SK-MEL-5 (cell line): ENCODE results near the gene TXNDC5. TPM values are rescaled to one million over a fixed set of nuclear protein-coding genes. Genes with fewer than 3 reads are reported as not detected.

Experiments used
- DNase-seq: peaks from one replicate; pipeline ENCODE4 v3.0.0-alpha.2; 2016; ENCODE audit warnings: low read depth, low spot score
- in situ Hi-C: cut with HindIII; loops from 2 replicates; pipeline ENCODE4 v1.10.0; 2016; ENCODE audit warnings: low sequenced_read_pairs, high pct_unique_total_duplicates, low pct_unique_long_range_greater_than_20kb
- total RNA-seq: library from RNA; depleted of rRNA; stranded (reverse); fragments of >200 nt; shearing (Covaris generic); gene quantifications from 2 replicates; pipeline ENCODE4 v1.2.3, GENCODE V29; 2014; rRNA removed

TXNDC5 gene
- total RNA-seq, 1 experiment from 2014 or later = 709 TPM

DNA sequence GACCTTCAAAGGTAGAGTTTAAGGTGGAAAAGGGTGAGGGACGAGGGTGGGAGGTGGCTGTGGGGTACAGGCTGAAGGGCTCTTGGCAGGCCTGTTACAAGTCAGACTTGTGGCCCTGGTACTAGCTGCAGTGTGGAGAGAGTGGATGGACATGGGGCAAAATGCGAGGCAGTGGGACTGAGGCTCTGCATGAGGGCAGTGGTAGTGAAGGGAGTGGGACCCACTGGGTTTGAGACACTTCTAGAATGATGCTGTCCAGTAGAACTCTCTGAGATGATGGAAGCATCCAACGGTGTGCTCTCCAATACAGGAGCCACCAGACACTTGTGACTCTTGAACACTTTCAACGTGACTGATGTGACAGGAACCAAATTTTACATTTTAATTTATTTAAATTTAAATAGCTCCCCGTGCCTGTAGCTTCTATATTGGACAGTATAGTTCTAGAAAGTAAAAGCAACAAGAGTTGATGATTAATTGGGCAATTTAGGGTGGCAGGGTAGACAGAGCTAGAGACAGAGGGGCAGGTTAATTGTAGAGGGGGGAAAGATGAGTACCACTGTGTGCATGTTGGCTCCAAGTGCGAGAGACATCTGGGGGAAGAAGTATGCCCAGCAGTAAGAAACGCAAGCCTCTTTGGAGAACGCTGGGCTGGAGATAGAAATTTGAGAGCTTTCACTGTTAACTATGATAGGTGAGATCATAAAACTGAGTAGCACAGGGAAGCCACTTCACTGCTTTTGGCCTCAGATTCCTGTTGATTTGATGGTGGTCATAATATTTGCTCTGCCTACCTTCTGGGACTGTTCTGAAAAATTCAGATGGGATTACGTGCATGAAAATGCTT lies 77.5 kb downstream of the TXNDC5 start:
- in situ Hi-C loops = no loop called here
- DNase-seq = no peak

Other genes with a start within 250 kb of the TXNDC5 start
- gene BMP6, start 184.7 kb downstream of the TXNDC5 start, total RNA-seq = 0.05 TPM in 2 replicates
- gene BLOC1S5, start 153.6 kb upstream of the TXNDC5 start, total RNA-seq = 23.2 and 26.4 TPM in 2 replicates
- 80.9 and 82.7 TPM in 2 replicates for gene EEF1E1, start 191.8 kb upstream of the TXNDC5 start, total RNA-seq